Vagina (tissue), 2 donors: ENCODE data around the gene UNC119. TPM values are rescaled to one million over a fixed set of nuclear protein-coding genes. Genes with fewer than 3 reads are reported as not detected.

Source experiments
- DNase-seq, 2 donors: peaks; one replicate each; pipeline ENCODE4 v3.0.0-alpha.2; 2017; ENCODE audit errors: extremely low spot score in 2 of 2
- H3K27ac ChIP-seq: fragments of 200-600 bp; sonication (generic); one replicate; pipeline ENCODE4 v1.5.1; 2019
- H3K27me3 ChIP-seq: fragments of 200-600 bp; sonication (generic); one replicate; pipeline ENCODE4 v1.5.1; 2019
- H3K36me3 ChIP-seq, 2 donors: fragments of 200-600 bp; sonication (generic); one replicate each; pipeline ENCODE4 v1.5.1; 2017 to 2019
- H3K4me1 ChIP-seq: fragments of 200-600 bp; sonication (generic); one replicate; pipeline ENCODE4 v1.5.1; 2019
- H3K4me3 ChIP-seq, 2 donors: fragments of 200-600 bp; sonication (generic); 1 replicate in 1 of 2; 2 replicates in 1 of 2; pipeline ENCODE4 v1.5.1; 2016 to 2019
- H3K9me3 ChIP-seq: fragments of 200-600 bp; sonication (generic); one replicate; pipeline ENCODE4 v1.5.1; 2019
- POLR2A ChIP-seq, 2 donors: fragments of 450-650 bp; IDR thresholded peaks; one replicate each; pipeline ENCODE4 v1.6.1; 2017; ENCODE audit warnings: antibody characterized with exemption in 2 of 2, mild to moderate bottlenecking in 2 of 2, moderate library complexity in 2 of 2
- POLR2AphosphoS5 ChIP-seq, 2 donors: sonication (generic); formaldehyde crosslinking; IDR thresholded peaks; one replicate each; pipeline ENCODE4 v1.9.0; 2017; ENCODE audit warnings: antibody characterized with exemption in 2 of 2, mild to moderate bottlenecking in 2 of 2, low read depth in 1 of 2; ENCODE audit not compliant: insufficient read depth in 1 of 2
- intact Hi-C: fragments of 100-400 bp; cut with DNase I; formaldehyde crosslinking; loops from one replicate; pipeline ENCODE4 v1.15.1; 2023
- total RNA-seq: library from RNA; depleted of rRNA; stranded (reverse); fragments of >200 nt; gene quantifications from one replicate; pipeline ENCODE4 v1.2.3, GENCODE V29; 2016
- TF ChIP-seq, protein P1 (sequence below), 3 experiments: fragments of 450-650 bp in 2 of 3; fragments of 200-600 bp in 1 of 3; sonication (generic) in 1 of 3; IDR thresholded peaks; one replicate each; pipeline ENCODE4 v1.5.1; 2017 to 2019; ENCODE audit warnings: antibody characterized with exemption in 3 of 3, mild to moderate bottlenecking in 2 of 3, moderate library complexity in 2 of 3

UNC119 gene
- total RNA-seq, 1 donor from 2014 or later, result 38.1 TPM

DNA sequence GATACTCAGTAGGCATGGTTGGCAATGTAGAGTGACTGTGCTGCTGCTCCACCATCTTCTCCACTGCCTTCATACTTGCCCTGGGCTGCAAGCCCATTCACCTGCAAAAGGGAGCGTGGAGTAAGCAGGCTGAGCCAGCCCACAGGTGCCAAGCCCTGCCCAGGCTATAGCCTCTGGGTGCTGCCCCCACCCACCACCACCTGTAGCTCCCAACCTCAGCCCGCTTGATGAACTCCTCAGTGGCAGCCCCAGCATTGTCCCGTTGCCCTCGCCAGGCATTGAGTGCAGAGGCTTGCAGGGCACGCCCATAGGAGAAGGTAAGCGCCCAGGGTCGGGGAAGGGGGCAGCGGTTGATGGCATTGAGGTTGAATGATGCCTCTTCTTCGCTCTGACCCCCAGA lies 21.1 kb upstream of the UNC119 start:
- intact Hi-C loops, result no loop called here
- Histone ChIP-seq H3K36me3 (no peaks in the 10 kb centered on the region), H3K4me3 (no peak overlapping the region), H3K4me1 (peaks cover 33% of the 10 kb centered on the region), H3K27me3 (no peaks in the 10 kb centered on the region), H3K27ac (no peak overlapping the region), H3K9me3 (no peaks in the 10 kb centered on the region)
- TF ChIP-seq, protein P1, sequence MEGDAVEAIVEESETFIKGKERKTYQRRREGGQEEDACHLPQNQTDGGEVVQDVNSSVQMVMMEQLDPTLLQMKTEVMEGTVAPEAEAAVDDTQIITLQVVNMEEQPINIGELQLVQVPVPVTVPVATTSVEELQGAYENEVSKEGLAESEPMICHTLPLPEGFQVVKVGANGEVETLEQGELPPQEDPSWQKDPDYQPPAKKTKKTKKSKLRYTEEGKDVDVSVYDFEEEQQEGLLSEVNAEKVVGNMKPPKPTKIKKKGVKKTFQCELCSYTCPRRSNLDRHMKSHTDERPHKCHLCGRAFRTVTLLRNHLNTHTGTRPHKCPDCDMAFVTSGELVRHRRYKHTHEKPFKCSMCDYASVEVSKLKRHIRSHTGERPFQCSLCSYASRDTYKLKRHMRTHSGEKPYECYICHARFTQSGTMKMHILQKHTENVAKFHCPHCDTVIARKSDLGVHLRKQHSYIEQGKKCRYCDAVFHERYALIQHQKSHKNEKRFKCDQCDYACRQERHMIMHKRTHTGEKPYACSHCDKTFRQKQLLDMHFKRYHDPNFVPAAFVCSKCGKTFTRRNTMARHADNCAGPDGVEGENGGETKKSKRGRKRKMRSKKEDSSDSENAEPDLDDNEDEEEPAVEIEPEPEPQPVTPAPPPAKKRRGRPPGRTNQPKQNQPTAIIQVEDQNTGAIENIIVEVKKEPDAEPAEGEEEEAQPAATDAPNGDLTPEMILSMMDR (IDR thresholded peaks at IDR 0.05), result no peak
- TF ChIP-seq POLR2A (IDR thresholded peaks at IDR 0.05) (no peak), POLR2AphosphoS5 (IDR thresholded peaks at IDR 0.05; ENCODE audit: insufficient read depth in 1 of 2, low read depth in 1 of 2) (no peak)
- DNase-seq, result no peak

DNA sequence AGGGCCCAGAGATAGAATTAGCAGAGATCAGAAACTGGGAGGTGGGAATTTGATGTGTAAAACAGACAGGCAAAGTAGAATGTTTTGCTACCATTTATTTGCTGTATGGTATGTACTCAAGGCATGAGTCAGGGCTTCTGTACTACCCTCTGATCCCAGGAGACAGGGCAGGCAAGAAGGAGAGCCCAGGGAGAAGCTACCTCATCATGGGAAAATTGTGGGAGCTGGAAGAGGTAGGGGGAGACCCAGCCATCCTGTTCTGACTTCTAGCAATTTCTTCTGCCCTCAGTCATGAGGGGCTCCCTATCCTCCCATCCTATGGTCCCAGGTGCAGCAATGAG lies 20.6 kb upstream of the UNC119 start:
- H3K9me3 ChIP-seq, result no peaks in the 10 kb centered on the region
- no peak overlapping the region for H3K4me3 ChIP-seq
- TF ChIP-seq POLR2A (IDR thresholded peaks at IDR 0.05), result no peak
- TF ChIP-seq, protein P1 (IDR thresholded peaks at IDR 0.05), result no peak
- TF ChIP-seq POLR2AphosphoS5 (IDR thresholded peaks at IDR 0.05; ENCODE audit: insufficient read depth in 1 of 2, low read depth in 1 of 2), result no peak
- H3K36me3 ChIP-seq, result no peaks in the 10 kb centered on the region
- no peak overlapping the region for H3K27ac ChIP-seq
- no peak for DNase-seq
- peaks cover 33% of the 10 kb centered on the region for H3K4me1 ChIP-seq
- intact Hi-C loops, result no loop called here
- H3K27me3 ChIP-seq, result no peaks in the 10 kb centered on the region

DNA sequence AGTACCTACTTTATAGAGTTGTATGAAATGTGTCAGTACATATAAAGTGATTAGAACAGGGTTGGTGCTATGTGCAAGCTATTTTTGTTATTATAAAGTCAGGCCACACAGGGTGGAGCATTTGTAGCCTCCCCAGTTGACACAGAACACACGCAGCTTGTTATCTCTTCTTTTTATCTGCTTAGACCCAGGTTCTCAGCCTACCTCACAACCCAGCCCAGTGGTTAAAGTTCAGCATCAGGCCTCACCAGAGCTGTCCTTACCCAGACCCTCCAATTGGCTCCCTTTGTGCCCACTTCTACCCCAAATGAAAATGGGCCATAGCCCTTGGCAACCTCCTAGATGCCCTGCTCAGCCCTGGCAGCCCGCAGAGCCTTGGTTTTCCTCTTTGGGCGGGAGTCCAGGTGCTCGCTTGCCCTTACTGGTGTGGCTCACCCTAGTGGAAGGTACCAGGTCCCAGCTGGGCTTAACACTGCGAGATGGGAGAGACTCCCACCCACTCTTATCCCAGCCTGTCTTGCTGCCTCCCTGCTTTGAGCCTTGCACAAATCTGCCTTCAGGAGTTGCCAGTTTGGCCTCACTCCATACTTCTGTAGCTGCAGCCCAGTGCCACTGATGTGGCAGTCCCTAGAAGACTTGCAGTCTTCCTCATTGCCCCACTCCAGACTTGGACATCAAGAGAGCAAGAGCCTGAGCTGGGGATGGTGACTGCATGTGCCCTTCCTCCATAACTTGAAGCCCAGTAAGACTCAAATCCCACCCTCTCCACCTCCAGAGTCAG lies 20.0 kb upstream of the UNC119 start:
- Histone ChIP-seq H3K27ac (peak overlapping the region; percentile 90), H3K27me3 (no peaks in the 10 kb centered on the region), H3K36me3 (no peaks in the 10 kb centered on the region), H3K4me1 (peaks cover 31% of the 10 kb centered on the region), H3K9me3 (no peaks in the 10 kb centered on the region), H3K4me3 (peak overlapping the region; percentile 72 to 99)
- DNase-seq, result no peak
- intact Hi-C loops, result no loop called here
- TF ChIP-seq, protein P1 (IDR thresholded peaks at IDR 0.05), result no peak
- TF ChIP-seq POLR2A (IDR thresholded peaks at IDR 0.05) (no peak), POLR2AphosphoS5 (IDR thresholded peaks at IDR 0.05; ENCODE audit: insufficient read depth in 1 of 2, low read depth in 1 of 2) (no peak)

DNA sequence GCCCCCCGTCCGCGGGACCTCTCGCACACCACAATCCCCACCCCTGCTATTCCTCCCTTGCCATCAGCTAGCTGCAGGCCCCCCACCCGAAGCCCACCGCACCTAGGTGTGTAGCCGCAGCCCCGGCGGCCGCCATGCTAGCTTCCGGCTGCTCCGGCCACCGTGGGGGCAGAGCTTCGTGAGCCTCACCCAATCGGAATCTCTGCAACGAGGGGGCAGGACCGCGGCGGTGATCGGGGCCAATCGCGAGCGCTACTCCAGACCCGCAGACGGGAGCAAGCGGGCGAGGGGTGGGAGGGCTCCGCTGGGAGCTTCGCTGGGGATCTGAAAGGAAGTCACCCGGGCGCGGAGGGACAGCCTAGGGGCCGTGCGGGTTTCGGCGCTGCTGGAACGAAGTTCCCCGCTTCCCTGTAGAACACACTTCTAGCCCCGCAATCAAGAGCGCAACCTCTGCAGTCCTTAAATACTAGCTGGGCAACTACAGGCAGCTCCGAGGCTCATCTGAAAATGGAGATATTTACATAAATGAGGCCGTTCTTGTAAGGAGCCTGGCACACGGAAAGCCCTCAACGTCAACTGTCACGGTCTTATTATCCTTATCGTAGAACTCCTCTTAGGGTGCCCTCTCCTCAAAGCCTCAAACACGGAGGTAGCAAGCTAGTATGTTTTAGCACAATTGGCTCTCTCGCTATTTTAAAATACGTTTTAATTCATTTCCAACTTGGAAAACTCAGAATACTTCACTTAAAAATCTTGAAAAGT lies 19.1 kb upstream of the UNC119 start, which contains the start of gene PIGS:
TSS of gene PIGS (minus strand) at position 164 of the 762 bp plus-strand sequence. CDS start at position 136, 28 bp downstream.
- intact Hi-C loops, result no loop called here
- TF ChIP-seq POLR2A (IDR thresholded peaks at IDR 0.05), result peak; percentile 21 to 60
- TF ChIP-seq, protein P1 (IDR thresholded peaks at IDR 0.05), result no peak
- TF ChIP-seq POLR2AphosphoS5 (IDR thresholded peaks at IDR 0.05; ENCODE audit: insufficient read depth in 1 of 2, low read depth in 1 of 2), result peak; percentile 88 to 91

More for the DNA sequence above, 19.1 kb upstream of the UNC119 start, which contains the start of gene PIGS:
- peak in 1 of 2 donors; percentile 95 for DNase-seq
- Histone ChIP-seq H3K27ac (peak within 1 kb of the TSS; percentile 90), H3K4me1 (peaks cover 25% of the 10 kb centered on the region), H3K4me3 (peak within 1 kb of the TSS; percentile 72 to 99), H3K36me3 (no peaks in the 10 kb centered on the region), H3K27me3 (no peaks in the 10 kb centered on the region), H3K9me3 (no peaks in the 10 kb centered on the region)
